ENCODE data around the gene EAPP.
"Not testable (repeated sequence)": the region's sequence is repeated elsewhere in the genome, so short reads cannot be mapped to it uniquely, and the experiment has no call there.

DNA sequence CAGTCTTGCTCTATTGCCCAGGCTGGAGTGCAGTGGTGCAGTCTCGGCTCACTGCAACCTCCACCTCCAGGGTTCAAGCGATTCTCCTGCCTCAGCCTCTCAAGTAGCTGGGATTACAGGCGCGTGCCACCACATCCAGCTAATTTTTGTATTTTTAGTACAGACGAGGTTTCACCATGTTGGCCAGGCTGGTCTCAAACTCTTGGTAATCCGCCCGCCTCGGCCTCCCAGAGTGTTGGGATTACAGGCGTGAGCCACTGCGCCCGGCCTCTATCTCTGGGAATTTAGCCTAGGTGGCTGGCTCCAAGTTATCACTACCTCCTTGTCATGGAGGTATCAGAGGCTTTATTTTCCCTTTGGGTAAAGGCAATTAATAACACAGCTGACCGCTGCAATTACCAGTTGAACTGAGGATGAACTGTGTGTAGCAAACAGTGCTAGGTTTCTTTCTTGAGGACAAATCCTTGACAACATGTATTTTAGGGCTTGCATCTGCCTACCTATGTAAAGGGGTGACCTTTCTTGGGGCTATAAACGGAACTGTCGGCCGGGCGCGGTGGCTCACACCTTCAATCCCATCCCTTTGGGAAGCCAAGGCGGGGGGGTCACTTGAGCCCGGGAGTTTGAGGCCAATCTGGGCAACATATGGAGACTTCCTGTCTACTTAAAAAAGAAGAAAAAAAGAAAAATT is 9.9 kb upstream of the EAPP start:
- TF ChIP-seq, protein P1, sequence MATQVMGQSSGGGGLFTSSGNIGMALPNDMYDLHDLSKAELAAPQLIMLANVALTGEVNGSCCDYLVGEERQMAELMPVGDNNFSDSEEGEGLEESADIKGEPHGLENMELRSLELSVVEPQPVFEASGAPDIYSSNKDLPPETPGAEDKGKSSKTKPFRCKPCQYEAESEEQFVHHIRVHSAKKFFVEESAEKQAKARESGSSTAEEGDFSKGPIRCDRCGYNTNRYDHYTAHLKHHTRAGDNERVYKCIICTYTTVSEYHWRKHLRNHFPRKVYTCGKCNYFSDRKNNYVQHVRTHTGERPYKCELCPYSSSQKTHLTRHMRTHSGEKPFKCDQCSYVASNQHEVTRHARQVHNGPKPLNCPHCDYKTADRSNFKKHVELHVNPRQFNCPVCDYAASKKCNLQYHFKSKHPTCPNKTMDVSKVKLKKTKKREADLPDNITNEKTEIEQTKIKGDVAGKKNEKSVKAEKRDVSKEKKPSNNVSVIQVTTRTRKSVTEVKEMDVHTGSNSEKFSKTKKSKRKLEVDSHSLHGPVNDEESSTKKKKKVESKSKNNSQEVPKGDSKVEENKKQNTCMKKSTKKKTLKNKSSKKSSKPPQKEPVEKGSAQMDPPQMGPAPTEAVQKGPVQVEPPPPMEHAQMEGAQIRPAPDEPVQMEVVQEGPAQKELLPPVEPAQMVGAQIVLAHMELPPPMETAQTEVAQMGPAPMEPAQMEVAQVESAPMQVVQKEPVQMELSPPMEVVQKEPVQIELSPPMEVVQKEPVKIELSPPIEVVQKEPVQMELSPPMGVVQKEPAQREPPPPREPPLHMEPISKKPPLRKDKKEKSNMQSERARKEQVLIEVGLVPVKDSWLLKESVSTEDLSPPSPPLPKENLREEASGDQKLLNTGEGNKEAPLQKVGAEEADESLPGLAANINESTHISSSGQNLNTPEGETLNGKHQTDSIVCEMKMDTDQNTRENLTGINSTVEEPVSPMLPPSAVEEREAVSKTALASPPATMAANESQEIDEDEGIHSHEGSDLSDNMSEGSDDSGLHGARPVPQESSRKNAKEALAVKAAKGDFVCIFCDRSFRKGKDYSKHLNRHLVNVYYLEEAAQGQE (IDR thresholded peaks at IDR 0.05; ENCODE audit: unreplicated experiment) = not testable (repeated sequence)
- TF ChIP-seq, protein P2, sequence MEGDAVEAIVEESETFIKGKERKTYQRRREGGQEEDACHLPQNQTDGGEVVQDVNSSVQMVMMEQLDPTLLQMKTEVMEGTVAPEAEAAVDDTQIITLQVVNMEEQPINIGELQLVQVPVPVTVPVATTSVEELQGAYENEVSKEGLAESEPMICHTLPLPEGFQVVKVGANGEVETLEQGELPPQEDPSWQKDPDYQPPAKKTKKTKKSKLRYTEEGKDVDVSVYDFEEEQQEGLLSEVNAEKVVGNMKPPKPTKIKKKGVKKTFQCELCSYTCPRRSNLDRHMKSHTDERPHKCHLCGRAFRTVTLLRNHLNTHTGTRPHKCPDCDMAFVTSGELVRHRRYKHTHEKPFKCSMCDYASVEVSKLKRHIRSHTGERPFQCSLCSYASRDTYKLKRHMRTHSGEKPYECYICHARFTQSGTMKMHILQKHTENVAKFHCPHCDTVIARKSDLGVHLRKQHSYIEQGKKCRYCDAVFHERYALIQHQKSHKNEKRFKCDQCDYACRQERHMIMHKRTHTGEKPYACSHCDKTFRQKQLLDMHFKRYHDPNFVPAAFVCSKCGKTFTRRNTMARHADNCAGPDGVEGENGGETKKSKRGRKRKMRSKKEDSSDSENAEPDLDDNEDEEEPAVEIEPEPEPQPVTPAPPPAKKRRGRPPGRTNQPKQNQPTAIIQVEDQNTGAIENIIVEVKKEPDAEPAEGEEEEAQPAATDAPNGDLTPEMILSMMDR (conservative IDR thresholded peaks at IDR 0.05; ENCODE audit: low read depth in 2 of 2) = not testable (repeated sequence)
